ENCODE measurements around the gene RGMB. TPM values are rescaled to one million over a fixed set of nuclear protein-coding genes. Genes with fewer than 3 reads are reported as not detected.

The RGMB gene
- total RNA-seq, 1 experiment from 2014 or later: 19.3 TPM

GRCh38 chr5:98793223-98793622 lies 19.8 kb downstream of the RGMB start:
- no peaks in the 10 kb centered on the region for H3K9me3 Mint-ChIP-seq
- Histone ChIP-seq H3K27me3 (ENCODE audit: insufficient read depth, low read length) (no peaks in the 10 kb centered on the region), H3K9ac (ENCODE audit: extremely low read depth, insufficient read length, low read length) (no peak overlapping the region), H3K79me1 (ENCODE audit: insufficient read depth, low read depth, low read length, poor library complexity, severe bottlenecking) (no peaks in the 10 kb centered on the region), H3K79me2 (ENCODE audit: insufficient read depth, low read length) (no peaks in the 10 kb centered on the region; the same call in 1 of the 2 replicates), H2BK120ac (ENCODE audit: low read depth, low read length, poor library complexity, severe bottlenecking) (no peak overlapping the region), H4K20me1 (ENCODE audit: control insufficient read depth, insufficient read depth, insufficient read length) (no peaks in the 10 kb centered on the region), H3K27ac (ENCODE audit: insufficient read length, low read depth, low read length) (no peak overlapping the region), H4K8ac (replicated peaks; ENCODE audit: insufficient read length, low read depth, low read length) (no peak overlapping the region), H3K4me2 (ENCODE audit: insufficient read depth, insufficient read length, low read length) (no peak overlapping the region), H3K4me1 (ENCODE audit: insufficient read depth, low read length) (peaks cover 8% of the 10 kb centered on the region; the same call in 1 of the 2 replicates), H4K5ac (ENCODE audit: insufficient read length, low read depth, low read length) (no peak overlapping the region), H2BK20ac (ENCODE audit: low read depth, low read length, poor library complexity, severe bottlenecking) (no peak overlapping the region), H2BK15ac (ENCODE audit: low read depth, low read length) (no peak overlapping the region), H2BK12ac (ENCODE audit: insufficient read length, low read depth, low read length) (no peak overlapping the region), H3K23me2 (ENCODE audit: insufficient read length, low read depth, low read length, poor library complexity, severe bottlenecking) (no peaks in the 10 kb centered on the region), H3K14ac (ENCODE audit: insufficient read depth, low read length) (no peak overlapping the region), H3K9me3 (ENCODE audit: control insufficient read depth, low read depth, low read length) (no peaks in the 10 kb centered on the region), H2AFZ (ENCODE audit: low read length) (no peak overlapping the region), H3T11ph (ENCODE audit: low read length) (no peak overlapping the region), H3K23ac (ENCODE audit: insufficient read length, low read depth, low read length) (no peak overlapping the region), H3K4ac (ENCODE audit: low read depth, low read length) (no peak overlapping the region), H3K56ac (ENCODE audit: insufficient read length, low read depth, low read length) (no peak overlapping the region), H2BK5ac (ENCODE audit: insufficient read length, low read length) (no peak overlapping the region), H4K91ac (ENCODE audit: insufficient read length, low read depth, low read length) (no peak overlapping the region), H2AK5ac (ENCODE audit: insufficient read length, low read length) (no peak overlapping the region), H3K18ac (ENCODE audit: insufficient read length, low read depth, low read length) (no peak overlapping the region)
- H3K36me3 Mint-ChIP-seq (ENCODE audit: insufficient read depth in 1 of 3, low read depth in 3 of 3): peaks cover 11 to 13% (median 11%) of the 10 kb centered on the region in 3 experiments
- H3K4me1 Mint-ChIP-seq: peaks cover 39 to 51% of the 10 kb centered on the region in 2 experiments
- H3K27me3 Mint-ChIP-seq (ENCODE audit: low read depth): no peaks in the 10 kb centered on the region
- no peak for DNase-seq
- no peak for TF ChIP-seq CTCF (conservative IDR thresholded peaks at IDR 0.05)
- no CpG with 5 or more reads among the region's 14 CpGs for WGBS (ENCODE audit: extremely low coverage, insufficient read length, low lambda C conversion rate)
- no peak overlapping the region for H3K4me3 Mint-ChIP-seq
- no peak overlapping the region for H3K27ac Mint-ChIP-seq
